WTC11 (cell line): ENCODE measurements around the gene HBM. TPM values are rescaled to one million over a fixed set of nuclear protein-coding genes. Genes with fewer than 3 reads are reported as not detected.

ENCODE experiments used
- ATAC-seq: fragments of 200-7000 bp; cut with Tn5 transposase; 2 replicates; pipeline ENCODE4 v1.10.0; 2021; ENCODE audit warnings: mild to moderate bottlenecking, moderate library complexity
- CTCF ChIA-PET: fragments of 300-600 bp; sonication (Branson Sonifier 250); formaldehyde crosslinking; loops from one replicate; lab custom pipeline; 2021; ENCODE audit warnings: antibody characterized with exemption; lab: Charles Lee
- POLR2A ChIA-PET: fragments of 350-600 bp; sonication (Branson Sonifier 250); formaldehyde crosslinking; loops from one replicate; lab custom pipeline; 2021; ENCODE audit warnings: antibody characterized with exemption; lab: Charles Lee
- DNase-seq: peaks from one replicate; pipeline ENCODE4 v3.0.0; 2021; ENCODE audit warnings: low spot score
- H3K27ac Mint-ChIP-seq: 2 replicates; pipeline ENCODE4 v1.8.0; 2021; ENCODE audit warnings: mixed read lengths
- H3K27me3 Mint-ChIP-seq: 2 replicates; pipeline ENCODE4 v1.8.0; 2021; ENCODE audit warnings: low read depth, mild to moderate bottlenecking, moderate library complexity, mixed read lengths
- H3K36me3 Mint-ChIP-seq: 2 replicates; pipeline ENCODE4 v1.8.0; 2021; ENCODE audit warnings: mixed read lengths
- H3K4me1 Mint-ChIP-seq: 2 replicates; pipeline ENCODE4 v1.8.0; 2022; ENCODE audit warnings: mixed read lengths
- H3K4me3 Mint-ChIP-seq: 2 replicates; pipeline ENCODE4 v1.8.0; 2021; ENCODE audit warnings: mild to moderate bottlenecking, moderate library complexity, mixed read lengths
- H3K9me3 Mint-ChIP-seq: 2 replicates; pipeline ENCODE4 v1.8.0; 2021; ENCODE audit warnings: mixed read lengths
- AFF4 ChIP-seq: sonication (generic); formaldehyde crosslinking; IDR thresholded peaks from 2 replicates; pipeline ENCODE4 v1.8.1; 2023; ENCODE audit warnings: mild to moderate bottlenecking, missing genetic modification reagents, borderline replicate concordance
- ATF3 ChIP-seq: sonication (generic); formaldehyde crosslinking; conservative IDR thresholded peaks from 2 replicates; pipeline ENCODE4 v1.8.1; 2022; ENCODE audit warnings: mild to moderate bottlenecking, missing genetic modification reagents
- CBFB ChIP-seq: sonication (generic); formaldehyde crosslinking; IDR thresholded peaks from 2 replicates; pipeline ENCODE4 v1.8.1; 2022; ENCODE audit warnings: mild to moderate bottlenecking, low read depth, missing genetic modification reagents
- CREB1 ChIP-seq: sonication (generic); formaldehyde crosslinking; IDR thresholded peaks from 2 replicates; pipeline ENCODE4 v1.8.0; 2023; ENCODE audit warnings: mild to moderate bottlenecking, missing genetic modification reagents
- ELF4 ChIP-seq: sonication (generic); formaldehyde crosslinking; IDR thresholded peaks from 2 replicates; pipeline ENCODE4 v1.8.1; 2022; ENCODE audit warnings: low read depth, mild to moderate bottlenecking, moderate library complexity, missing genetic modification reagents
- FOXJ3 ChIP-seq: sonication (generic); formaldehyde crosslinking; IDR thresholded peaks from 2 replicates; pipeline ENCODE4 v1.9.0; 2021; ENCODE audit warnings: missing genetic modification reagents, mild to moderate bottlenecking, borderline replicate concordance
- FOXK1 ChIP-seq: sonication (generic); formaldehyde crosslinking; IDR thresholded peaks from 2 replicates; pipeline ENCODE4 v1.8.0; 2022; ENCODE audit warnings: mild to moderate bottlenecking, moderate library complexity, missing genetic modification reagents
- FOXP1 ChIP-seq: sonication (generic); formaldehyde crosslinking; IDR thresholded peaks from 2 replicates; pipeline ENCODE4 v1.8.0; 2022; ENCODE audit warnings: missing genetic modification reagents, mild to moderate bottlenecking, moderate library complexity, borderline replicate concordance
- IRF2 ChIP-seq: sonication (generic); formaldehyde crosslinking; IDR thresholded peaks from 2 replicates; pipeline ENCODE4 v1.8.0; 2022; ENCODE audit warnings: low read depth, missing genetic modification reagents, borderline replicate concordance
- JUN ChIP-seq: sonication (generic); formaldehyde crosslinking; IDR thresholded peaks from 2 replicates; pipeline ENCODE4 v1.8.0; 2023; ENCODE audit warnings: mild to moderate bottlenecking, missing genetic modification reagents
- NFYB ChIP-seq: sonication (generic); formaldehyde crosslinking; conservative IDR thresholded peaks from 2 replicates; pipeline ENCODE4 v1.8.0; 2022; ENCODE audit warnings: low read depth, missing genetic modification reagents
- NR1H2 ChIP-seq: sonication (generic); formaldehyde crosslinking; IDR thresholded peaks from 2 replicates; pipeline ENCODE4 v1.9.0; 2021; ENCODE audit warnings: mild to moderate bottlenecking, moderate library complexity, missing genetic modification reagents
- NR2C2 ChIP-seq: sonication (generic); formaldehyde crosslinking; IDR thresholded peaks from 2 replicates; pipeline ENCODE4 v1.8.0; 2022; ENCODE audit warnings: mild to moderate bottlenecking, missing genetic modification reagents
- OVOL2 ChIP-seq: fragments of 250-450 bp; sonication (Bioruptor Pico); IDR thresholded peaks from 2 replicates; pipeline ENCODE4 v1.9.0; 2021; ENCODE audit warnings: mild to moderate bottlenecking, borderline replicate concordance
- PRDM15 ChIP-seq: sonication (generic); formaldehyde crosslinking; IDR thresholded peaks from 2 replicates; pipeline ENCODE4 v1.8.0; 2022; ENCODE audit warnings: missing genetic modification reagents
- SMAD3 ChIP-seq: sonication (generic); formaldehyde crosslinking; IDR thresholded peaks from 2 replicates; pipeline ENCODE4 v1.8.0; 2022; ENCODE audit warnings: missing genetic modification reagents, mild to moderate bottlenecking, borderline replicate concordance
- STAT6 ChIP-seq: sonication (generic); formaldehyde crosslinking; conservative IDR thresholded peaks from 2 replicates; pipeline ENCODE4 v1.8.1; 2023; ENCODE audit warnings: mild to moderate bottlenecking, low read depth, missing genetic modification reagents, moderate library complexity
- ZBTB43 ChIP-seq: sonication (generic); formaldehyde crosslinking; IDR thresholded peaks from 2 replicates; pipeline ENCODE4 v1.8.1; 2023; ENCODE audit warnings: mild to moderate bottlenecking, missing genetic modification reagents
- ZNF138 ChIP-seq: sonication (generic); formaldehyde crosslinking; conservative IDR thresholded peaks from 2 replicates; pipeline ENCODE4 v1.8.1; 2022; ENCODE audit warnings: mild to moderate bottlenecking, moderate library complexity, missing genetic modification reagents
- ZNF416 ChIP-seq: fragments of 250-450 bp; sonication (Bioruptor Pico); IDR thresholded peaks from 2 replicates; pipeline ENCODE4 v1.9.0; 2021; ENCODE audit warnings: mild to moderate bottlenecking, inconsistent platforms
- ZSCAN18 ChIP-seq: fragments of 250-450 bp; sonication (Bioruptor Pico); IDR thresholded peaks from 2 replicates; pipeline ENCODE4 v2.1.2; 2022; ENCODE audit warnings: mild to moderate bottlenecking, moderate library complexity
- total RNA-seq: library from RNA; stranded (reverse); gene quantifications from 3 replicates; pipeline ENCODE4 v1.2.3, GENCODE V29; 2021

HBM gene
- total RNA-seq, 1 experiment from 2014 or later = not detected

- TF ChIP-seq ATF3 (CRISPR knock-in tag) (no peak), NFYB (no peak)
- TF ChIP-seq, all 79 proteins: peak for 0
Observed at GRCh38 chr16:119295-119694, 46.5 kb upstream of the HBM start (continued).

- ATAC-seq (no peak), DNase-seq (no peak)
- H3K4me1 Mint-ChIP-seq = no peaks in the 10 kb centered on the region
- ChIA-PET POLR2A (no interaction called here), CTCF (interaction anchor here (1.4 to 5.6 kb wide), 4 partner anchors 14 to 242 kb away, joined by 4 to 73 read pairs (median 11); partner anchors contain the start of gene AXIN1)
- TF ChIP-seq ZBTB43 (no peak), NR2C2 (CRISPR knock-in tag) (no peak), FOXJ3 (no peak), AFF4 (no peak), CREB1 (no peak), OVOL2 (CRISPR knock-in tag) (no peak), ZNF416 (CRISPR knock-in tag) (no peak), SMAD3 (CRISPR knock-in tag) (no peak), STAT6 (CRISPR knock-in tag) (no peak), PRDM15 (CRISPR knock-in tag) (no peak), ELF4 (CRISPR knock-in tag) (no peak), FOXK1 (CRISPR knock-in tag) (no peak), ZNF138 (CRISPR knock-in tag) (no peak), NR1H2 (CRISPR knock-in tag) (no peak), JUN (CRISPR knock-in tag) (no peak), IRF2 (no peak), FOXP1 (CRISPR knock-in tag) (no peak), ZSCAN18 (CRISPR knock-in tag) (no peak), CBFB (CRISPR knock-in tag) (no peak)
- H3K4me3 Mint-ChIP-seq = no peak overlapping the region
- peaks cover 11% of the 10 kb centered on the region for H3K36me3 Mint-ChIP-seq
- no peaks in the 10 kb centered on the region for H3K9me3 Mint-ChIP-seq
- H3K27ac Mint-ChIP-seq = no peak overlapping the region
- H3K27me3 Mint-ChIP-seq = no peaks in the 10 kb centered on the region
Observed at GRCh38 chr16:119835-120491, 45.8 kb upstream of the HBM start.
